Measurements from ENCODE around the gene DHRS3.

GRCh38 chr1:12596007-12596821 is 21.8 kb downstream of the DHRS3 start:
- TF ChIP-seq POLR2A (IDR thresholded peaks at IDR 0.05) (peak; percentile 24 to 33), CTCF (IDR thresholded peaks at IDR 0.05) (peak in 2 of 4 experiments; percentile 23 to 42), EP300 (IDR thresholded peaks at IDR 0.05) (peak; percentile 49)

Data from gastroesophageal sphincter (tissue), 3 donors.